ENCODE results near the gene NEUROD4.
A peak's percentile ranks its signal among the peaks of the same experiment; 100 is the strongest.

NEUROD4 gene

GRCh38 chr12:55063291-55063690 lies 43.5 kb downstream of the NEUROD4 start:
- no peak for DNase-seq

- DNase-seq, result no peak
Measured at GRCh38 chr12:55065535-55065934, 45.8 kb downstream of the NEUROD4 start.

- DNase-seq, result no peak
Measured at GRCh38 chr12:55067701-55068100, 47.9 kb downstream of the NEUROD4 start.

- peak; percentile 48 for DNase-seq
Measured at GRCh38 chr12:55068416-55069010, 48.7 kb downstream of the NEUROD4 start.

GRCh38 chr12:55072083-55072482 lies 52.3 kb downstream of the NEUROD4 start:
- peak; percentile 3 for DNase-seq

GRCh38 chr12:55073043-55074022 lies 53.6 kb downstream of the NEUROD4 start:
- DNase-seq, result peak; percentile 51

- no peak for DNase-seq
Measured at GRCh38 chr12:55074806-55075205, 55.0 kb downstream of the NEUROD4 start.

Data from fibroblast of skin of right quadriceps (primary cell).